NCI-H345 (cell line): ENCODE results near the gene WNT3A.
A peak's percentile ranks its signal among the peaks of the same experiment; 100 is the strongest.

Experiments
- DNase-seq: peaks from one replicate; lab custom pipeline; 2025; lab: John Stamatoyannopoulos, UW

Gene WNT3A

DNA sequence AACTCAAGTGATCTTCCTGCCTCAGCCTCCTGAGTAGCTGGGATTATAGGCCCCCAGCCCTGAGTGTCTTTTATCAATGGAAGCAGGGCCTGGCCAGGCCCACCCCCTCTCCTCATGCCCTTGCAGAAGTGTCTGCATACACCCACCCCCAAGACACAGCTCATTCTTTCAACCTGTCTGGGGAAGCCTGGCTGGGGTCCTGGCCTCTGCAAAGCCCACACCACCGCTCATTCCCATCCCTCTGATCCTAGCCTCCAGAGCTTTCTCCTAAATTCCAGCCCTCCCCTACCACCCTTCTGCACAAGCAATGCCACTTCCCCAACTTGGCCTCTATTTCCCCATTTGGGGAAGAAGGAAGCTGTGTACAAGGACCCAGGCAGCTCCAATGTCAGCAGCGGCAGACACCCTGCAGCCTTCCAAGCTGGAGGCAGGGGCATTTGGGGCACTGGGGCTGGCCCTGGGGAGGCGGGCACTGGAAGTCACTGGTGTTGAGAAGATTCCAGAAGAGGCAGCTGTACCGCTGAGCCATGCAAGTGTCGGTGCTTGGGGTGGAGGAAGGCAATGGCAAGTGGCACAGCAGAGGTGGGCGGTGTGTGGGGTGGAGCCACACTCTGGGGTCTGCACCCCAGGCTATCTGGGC lies 42.0 kb downstream of the WNT3A start:
- no peak for DNase-seq

DNA sequence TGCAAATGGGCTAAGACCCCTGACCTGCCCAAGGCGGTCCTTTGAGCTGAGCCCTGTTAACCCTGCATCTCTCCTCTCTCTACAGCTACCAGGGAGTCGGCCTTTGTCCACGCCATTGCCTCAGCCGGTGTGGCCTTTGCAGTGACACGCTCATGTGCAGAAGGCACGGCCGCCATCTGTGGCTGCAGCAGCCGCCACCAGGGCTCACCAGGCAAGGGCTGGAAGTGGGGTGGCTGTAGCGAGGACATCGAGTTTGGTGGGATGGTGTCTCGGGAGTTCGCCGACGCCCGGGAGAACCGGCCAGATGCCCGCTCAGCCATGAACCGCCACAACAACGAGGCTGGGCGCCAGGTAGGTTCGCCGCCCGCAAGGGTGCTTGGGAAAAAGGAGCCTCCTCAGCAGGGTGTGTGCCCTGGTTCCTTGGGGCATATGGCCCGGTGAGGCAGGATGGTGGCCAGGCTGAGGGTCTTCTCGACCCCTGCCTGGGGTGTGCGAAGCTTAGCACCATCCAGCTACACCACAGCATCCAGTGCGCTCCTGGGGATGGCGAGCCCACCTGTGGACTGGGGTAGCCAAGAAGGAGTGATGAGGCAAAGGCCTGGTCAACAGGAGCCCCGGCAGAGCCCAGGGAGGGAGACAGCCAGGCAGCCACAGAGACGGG lies 43.9 kb downstream of the WNT3A start:
- no peak for DNase-seq

DNA sequence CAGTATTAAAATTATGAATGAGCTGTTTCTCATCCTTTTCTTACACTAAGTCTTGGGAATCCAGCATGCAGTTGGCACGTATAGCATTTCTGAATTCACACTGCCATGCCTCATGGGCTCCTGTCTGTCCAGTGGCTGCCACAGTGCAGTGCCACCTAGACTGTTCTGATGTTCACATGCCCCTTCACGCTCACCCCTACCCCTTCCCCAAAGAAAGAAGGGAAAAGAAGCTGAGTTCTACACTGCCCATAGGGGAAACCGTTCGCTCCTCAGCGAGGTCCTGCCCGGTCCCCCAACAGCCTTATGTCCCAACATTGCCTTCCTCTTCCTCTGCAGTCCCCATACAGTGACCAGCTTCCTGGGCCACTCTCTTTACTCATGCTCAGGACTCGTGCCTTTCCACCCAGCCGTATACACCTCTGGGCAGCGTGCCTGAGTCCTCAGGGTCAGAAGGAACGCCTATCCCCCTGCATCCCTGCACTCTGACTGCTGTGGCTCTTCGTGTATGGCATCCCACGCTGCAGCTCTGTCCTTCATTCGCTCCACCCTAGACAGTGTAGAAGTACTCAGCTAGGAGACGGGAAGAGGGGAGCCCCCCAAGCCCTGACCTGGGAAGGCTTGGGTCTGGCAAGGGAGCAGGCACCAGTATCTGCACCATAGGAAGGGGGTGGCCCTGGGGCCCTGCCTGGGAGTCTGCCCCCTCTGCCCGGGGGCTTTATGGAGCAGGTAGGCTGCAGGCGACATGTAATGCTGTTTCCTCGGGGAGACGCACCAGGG lies 51.6 kb downstream of the WNT3A start:
- DNase-seq: no peak

DNA sequence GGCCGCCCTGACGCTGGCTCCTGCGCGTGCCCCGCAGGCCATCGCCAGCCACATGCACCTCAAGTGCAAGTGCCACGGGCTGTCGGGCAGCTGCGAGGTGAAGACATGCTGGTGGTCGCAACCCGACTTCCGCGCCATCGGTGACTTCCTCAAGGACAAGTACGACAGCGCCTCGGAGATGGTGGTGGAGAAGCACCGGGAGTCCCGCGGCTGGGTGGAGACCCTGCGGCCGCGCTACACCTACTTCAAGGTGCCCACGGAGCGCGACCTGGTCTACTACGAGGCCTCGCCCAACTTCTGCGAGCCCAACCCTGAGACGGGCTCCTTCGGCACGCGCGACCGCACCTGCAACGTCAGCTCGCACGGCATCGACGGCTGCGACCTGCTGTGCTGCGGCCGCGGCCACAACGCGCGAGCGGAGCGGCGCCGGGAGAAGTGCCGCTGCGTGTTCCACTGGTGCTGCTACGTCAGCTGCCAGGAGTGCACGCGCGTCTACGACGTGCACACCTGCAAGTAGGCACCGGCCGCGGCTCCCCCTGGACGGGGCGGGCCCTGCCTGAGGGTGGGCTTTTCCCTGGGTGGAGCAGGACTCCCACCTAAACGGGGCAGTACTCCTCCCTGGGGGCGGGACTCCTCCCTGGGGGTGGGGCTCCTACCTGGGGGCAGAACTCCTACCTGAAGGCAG lies 52.3 kb downstream of the WNT3A start:
- peak; percentile 45 for DNase-seq

DNA sequence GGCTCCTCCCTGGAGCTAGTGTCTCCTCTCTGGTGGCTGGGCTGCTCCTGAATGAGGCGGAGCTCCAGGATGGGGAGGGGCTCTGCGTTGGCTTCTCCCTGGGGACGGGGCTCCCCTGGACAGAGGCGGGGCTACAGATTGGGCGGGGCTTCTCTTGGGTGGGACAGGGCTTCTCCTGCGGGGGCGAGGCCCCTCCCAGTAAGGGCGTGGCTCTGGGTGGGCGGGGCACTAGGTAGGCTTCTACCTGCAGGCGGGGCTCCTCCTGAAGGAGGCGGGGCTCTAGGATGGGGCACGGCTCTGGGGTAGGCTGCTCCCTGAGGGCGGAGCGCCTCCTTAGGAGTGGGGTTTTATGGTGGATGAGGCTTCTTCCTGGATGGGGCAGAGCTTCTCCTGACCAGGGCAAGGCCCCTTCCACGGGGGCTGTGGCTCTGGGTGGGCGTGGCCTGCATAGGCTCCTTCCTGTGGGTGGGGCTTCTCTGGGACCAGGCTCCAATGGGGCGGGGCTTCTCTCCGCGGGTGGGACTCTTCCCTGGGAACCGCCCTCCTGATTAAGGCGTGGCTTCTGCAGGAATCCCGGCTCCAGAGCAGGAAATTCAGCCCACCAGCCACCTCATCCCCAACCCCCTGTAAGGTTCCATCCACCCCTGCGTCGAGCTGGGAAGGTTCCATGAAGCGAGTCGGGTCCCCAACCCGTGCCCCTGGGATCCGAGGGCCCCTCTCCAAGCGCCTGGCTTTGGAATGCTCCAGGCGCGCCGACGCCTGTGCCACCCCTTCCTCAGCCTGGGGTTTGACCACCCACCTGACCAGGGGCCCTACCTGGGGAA lies 53.0 kb downstream of the WNT3A start:
- peak; percentile 99 for DNase-seq

DNA sequence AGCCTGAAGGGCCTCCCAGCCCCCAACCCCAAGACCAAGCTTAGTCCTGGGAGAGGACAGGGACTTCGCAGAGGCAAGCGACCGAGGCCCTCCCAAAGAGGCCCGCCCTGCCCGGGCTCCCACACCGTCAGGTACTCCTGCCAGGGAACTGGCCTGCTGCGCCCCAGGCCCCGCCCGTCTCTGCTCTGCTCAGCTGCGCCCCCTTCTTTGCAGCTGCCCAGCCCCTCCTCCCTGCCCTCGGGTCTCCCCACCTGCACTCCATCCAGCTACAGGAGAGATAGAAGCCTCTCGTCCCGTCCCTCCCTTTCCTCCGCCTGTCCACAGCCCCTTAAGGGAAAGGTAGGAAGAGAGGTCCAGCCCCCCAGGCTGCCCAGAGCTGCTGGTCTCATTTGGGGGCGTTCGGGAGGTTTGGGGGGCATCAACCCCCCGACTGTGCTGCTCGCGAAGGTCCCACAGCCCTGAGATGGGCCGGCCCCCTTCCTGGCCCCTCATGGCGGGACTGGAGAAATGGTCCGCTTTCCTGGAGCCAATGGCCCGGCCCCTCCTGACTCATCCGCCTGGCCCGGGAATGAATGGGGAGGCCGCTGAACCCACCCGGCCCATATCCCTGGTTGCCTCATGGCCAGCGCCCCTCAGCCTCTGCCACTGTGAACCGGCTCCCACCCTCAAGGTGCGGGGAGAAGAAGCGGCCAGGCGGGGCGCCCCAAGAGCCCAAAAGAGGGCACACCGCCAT lies 53.8 kb downstream of the WNT3A start:
- DNase-seq: peak; percentile 50

DNA sequence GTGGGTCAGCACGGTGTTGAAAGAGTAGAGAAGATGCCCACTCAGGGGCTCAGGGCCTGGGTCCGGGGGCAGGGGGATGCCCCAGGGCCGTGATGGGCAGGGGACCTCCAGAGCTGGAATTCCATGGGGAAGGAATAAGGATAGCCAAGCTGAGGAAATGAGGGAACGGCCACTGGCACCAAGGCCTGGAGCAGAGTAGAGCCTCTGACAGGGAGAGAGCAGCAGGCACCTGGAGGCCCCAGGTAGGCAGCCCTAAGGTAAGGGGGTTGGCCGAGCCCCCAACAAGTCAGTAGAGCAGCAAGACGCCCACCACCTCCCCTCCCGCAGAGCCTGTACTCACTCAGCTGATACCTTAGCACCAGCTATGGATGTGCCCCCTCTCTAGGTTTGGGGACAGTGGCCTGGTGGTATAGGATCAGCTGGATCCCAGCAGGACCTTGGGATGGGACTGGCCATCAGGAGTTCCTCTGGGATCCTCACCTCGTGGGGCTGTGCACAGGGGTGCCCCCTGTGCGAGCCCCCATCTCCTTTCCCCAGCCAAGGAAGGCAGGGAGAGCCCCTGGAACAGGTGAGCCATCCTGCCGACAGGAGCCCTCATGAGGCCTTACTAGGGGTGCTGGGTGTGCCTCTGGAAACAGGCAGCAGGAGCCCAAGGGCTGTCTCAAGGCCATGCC lies 54.8 kb downstream of the WNT3A start:
- no peak for DNase-seq

DNA sequence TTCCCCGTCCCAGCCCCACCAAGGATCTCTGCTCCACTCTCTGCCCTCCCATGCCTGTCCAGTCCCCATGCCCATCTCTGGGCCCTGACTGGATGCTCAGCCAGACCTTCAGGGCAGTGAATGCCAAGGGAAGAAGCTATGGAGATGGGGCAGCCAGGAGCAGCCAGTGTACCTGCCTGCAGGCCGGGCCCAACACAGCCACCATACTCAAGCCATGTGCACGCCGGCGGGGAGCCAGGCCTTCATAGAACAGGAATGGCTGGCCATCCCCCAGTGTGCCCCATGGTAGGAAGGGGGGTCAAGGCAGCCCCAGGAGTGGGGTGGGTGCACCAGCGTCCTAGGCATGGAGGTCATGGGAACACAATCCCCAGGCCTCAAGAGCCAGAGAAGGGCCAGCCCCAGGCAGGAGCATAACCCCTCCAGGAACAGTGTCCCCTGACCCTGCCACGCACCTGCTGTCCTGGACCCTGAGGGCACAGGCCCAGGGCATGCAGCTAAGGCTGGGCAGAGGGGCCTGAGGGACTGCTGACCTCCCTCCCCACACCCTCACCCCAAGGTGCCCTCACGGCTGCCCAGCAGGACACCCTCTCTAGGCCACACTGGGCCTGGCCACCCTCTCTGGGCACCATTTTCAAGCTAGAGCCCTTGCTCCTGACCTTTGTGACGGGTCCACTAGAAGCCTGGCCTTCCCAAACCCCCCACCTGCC lies 55.4 kb downstream of the WNT3A start:
- DNase-seq: no peak

DNA sequence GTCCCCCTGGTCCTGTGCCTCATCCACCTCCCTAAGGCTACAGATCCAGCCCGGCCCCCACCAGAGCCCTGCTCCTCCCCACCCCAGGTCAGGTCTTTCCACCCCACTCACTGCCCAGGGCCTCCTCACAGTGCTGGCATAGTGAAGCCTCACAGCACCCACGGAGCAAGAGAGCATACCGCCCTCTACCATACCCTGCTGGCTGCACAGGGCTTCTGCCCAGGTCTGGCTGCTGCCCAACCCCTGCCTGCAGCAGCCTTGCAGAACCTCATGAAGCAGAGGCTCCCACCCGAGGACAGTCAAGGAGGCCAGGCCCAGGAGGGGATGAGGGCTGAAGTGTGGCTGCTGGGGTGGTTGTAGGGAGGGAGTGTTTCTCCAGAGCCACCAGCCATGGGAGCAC lies 56.0 kb downstream of the WNT3A start:
- no peak for DNase-seq

DNA sequence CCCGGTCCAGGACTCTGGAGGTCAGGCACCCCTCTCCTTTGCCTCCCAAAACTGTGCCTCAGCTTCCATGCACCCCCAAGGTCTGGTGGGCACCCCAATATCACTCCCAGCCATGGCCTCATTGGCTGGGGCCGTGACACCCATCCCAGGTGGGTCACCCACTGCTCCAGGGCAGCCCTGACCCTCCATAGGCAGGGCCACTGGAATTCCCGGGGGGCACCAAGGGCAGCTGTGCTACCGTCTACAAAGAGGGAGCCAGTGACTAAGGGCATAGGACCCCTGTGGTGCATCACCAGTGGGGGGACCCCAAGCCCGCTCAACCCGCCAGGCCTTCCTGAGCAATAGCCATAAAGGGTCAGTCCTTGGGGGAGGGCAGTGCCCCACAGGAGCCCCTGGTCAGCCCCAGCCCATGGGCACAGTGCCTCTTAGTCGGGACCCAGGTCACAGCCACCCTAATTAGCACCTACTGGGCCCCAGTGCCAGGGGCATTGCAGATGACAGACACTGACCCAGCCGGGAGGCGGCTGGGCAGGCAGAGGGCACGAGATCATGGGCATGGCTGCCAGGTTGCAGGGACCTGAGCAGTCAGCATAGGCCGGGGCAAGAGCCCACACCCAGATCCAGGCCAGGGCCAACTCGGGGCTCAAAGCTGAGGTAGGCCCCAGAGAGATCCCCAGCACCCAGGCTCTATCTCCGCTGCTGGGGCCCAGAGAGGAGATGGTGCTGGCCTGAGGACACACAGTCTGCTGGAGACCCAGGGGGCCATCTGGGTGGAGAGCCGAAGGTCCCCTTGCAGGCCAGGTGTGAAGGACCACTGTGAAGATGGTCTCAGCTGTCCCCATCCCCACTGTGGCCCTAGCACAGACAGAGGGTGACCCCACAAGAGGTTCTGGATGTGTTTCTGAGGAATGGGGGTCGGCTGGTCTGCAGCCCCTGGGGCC lies 56.7 kb downstream of the WNT3A start:
- no peak for DNase-seq

DNA sequence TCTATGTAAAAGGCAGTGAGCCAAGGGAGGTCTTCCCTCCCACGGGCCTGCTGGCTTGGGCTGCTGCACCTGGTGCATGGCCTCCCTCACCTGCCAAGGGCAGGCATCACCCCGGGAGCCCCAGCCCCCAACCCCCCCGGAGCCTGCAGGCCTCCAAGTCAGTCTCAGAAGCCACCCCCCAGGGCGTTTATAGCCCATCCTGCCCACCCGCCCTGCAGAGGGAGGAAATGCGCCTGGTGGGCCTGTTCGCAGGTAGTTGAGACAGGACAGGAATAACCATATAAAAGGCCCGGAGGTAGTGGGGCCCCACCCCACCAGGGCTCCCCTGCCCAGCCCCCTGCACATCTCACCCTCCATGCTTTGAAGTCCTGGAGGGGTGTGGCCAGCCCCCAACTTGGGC lies 57.5 kb downstream of the WNT3A start:
- no peak for DNase-seq

DNA sequence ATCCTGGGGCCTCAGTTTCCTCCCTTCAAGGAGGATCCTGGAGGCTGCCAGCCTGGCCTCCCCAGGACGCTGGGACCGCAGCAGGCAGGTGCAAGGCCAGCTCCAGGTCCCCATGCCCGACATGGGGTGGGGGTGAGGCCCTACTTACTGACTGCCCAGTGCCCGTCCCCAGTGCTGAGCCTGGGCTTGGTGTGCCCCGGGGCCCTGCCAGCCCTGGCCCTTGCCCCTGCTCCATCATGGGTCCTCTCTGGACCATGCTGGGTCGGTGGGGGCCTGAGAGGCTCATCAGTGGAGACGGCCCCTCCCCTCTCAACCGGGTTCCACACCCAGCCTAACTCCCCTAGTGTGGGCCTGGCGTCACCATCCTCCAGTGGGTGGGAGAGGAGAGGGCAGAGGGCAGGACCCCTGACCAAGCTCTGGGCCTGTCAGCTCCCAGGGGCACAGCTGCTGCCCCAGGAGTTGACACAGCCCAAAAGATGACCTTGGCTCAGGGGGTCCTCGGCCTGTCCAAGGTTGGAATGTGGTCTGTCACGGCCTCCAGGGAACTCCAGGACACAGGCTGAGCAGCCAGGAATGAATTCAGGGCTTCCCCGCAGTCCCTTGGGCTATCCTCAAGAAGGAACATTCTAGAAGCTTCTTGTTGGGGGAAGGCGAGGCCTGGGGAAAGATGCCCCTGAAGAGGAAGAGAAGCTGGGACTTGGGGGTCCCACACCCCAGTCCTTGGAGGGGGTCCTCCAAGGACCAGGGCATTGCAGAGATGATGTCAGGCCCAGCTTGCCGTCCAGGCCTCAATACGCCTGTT lies 58.1 kb downstream of the WNT3A start:
- no peak for DNase-seq

DNA sequence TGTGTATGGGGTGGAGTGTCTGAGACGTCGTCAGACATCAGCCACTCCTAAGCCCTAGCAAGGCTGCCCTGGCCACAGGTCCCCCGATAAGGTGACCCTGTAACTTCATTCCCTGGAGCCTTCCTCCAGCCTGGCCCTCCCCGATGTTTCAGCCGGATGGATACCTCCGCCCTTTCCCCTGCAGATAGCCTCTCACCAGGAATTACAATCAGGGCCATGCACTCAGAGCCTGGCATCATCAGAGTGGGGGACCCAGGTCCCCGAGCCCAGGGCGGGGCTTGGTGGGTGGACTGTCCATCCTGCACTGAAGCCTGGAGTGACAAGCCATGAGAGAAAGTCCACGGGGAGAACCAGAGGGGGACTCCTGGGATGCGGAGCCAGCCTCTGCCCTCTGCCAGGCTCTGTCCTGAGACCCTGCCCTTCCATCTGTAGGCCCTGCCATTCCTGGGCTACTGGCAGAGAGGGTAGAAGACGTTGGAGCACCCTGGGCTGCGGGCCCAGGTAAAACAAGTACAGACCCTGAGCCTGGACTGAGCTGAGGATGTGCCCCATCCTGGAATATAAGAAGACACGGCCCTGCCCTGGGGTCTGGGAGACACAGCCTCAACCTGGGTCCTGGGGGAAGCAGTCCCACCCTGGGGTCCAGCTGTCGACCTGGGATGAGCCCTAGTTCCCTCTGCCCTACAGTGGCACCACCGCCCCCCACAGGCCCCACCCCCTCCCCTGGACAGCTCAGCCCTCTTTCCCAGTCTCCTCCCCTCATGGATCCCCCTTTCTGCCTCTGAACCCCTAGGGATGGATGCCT lies 58.9 kb downstream of the WNT3A start:
- no peak for DNase-seq

DNA sequence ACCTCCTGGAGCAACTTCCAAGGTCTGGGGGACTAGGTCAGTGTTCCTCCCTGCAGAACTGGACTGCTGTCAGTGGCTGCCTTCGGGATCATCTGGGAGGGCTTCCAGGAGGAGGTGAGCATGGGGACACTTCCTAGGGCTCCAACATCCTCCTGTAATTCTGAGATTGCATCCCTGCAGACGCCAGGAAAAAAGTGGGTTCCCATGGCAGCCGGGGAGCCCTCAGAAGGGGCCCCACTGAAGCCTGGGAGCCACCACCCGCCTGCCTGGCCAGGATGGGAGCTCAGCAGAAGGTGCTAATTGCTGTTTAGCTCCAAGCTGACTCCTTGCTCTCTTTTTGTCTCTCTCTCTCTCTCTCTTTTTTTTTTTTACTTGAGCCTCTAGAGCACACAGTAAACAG lies 59.6 kb downstream of the WNT3A start:
- no peak for DNase-seq

DNA sequence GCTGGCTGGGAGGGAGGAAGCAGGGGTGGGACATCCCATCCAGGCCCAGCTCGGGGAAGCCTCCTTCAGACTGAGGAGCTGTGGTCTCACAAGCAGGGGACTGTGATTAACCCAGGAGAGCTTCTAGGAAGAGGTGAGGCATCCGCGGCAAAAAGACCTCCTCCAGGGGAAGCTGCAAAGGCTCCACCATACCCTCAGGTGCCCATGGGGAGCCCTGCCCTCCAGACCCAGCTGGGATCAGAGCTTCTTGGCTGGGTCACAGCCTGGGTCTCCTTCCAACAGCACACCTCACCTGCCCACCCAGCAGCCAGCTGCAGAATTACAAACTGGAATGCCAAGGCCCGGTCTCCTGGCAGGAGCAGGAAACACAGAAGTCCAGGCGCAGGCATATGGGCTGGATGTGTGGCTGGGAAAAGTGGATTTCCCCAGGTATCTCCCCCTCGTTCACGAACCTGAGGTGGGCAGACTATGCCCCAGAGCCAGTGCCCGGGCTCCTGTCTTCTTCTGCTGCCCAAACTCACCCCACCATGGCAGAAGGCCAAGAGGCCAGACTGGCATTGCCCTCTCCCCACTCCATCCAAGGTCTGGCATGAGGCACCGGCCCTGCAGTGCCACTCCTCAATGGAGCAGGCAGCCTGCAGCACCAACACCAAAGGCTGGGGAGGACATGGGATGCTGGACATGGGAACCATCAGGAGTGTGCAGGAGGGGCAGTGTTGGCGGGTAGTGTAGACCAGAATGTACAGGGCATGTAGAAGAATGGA lies 60.3 kb downstream of the WNT3A start:
- no peak for DNase-seq

DNA sequence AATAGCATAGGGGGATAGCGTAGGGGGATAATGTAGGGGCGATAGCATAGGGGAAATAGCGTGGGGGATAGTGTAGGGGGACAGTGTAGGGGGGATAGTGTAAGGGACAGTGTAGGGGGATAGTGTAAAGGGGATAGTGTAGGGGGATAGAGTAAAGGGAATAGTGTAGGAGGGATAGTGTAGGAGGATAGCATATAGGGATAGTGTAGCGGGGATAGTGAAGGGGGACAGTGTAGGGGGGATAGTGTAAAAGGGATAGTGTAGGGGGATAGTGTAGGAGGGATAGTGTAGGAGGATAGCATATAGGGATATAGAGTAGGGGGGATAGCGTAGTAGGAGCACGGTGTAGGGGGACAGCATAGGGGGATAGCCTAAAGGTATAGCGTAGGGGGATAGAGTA lies 61.6 kb downstream of the WNT3A start:
- no peak for DNase-seq
